Activated CD4-positive, alpha-beta T cell treated with anti-CD3 and anti-CD28 coated beads, Interleukin-2, Interleukin-4, amounts not matched to agents 100 ng/mL and 50 ng/mL, durations not matched to agents 16 hours and 8 hours (primary cell): ENCODE results near the gene ASCL1.

Experiments
- DNase-seq: peaks from one replicate; pipeline ENCODE4 v3.0.0-alpha.2; 2020; ENCODE audit warnings: low spot score

ASCL1 gene

DNA sequence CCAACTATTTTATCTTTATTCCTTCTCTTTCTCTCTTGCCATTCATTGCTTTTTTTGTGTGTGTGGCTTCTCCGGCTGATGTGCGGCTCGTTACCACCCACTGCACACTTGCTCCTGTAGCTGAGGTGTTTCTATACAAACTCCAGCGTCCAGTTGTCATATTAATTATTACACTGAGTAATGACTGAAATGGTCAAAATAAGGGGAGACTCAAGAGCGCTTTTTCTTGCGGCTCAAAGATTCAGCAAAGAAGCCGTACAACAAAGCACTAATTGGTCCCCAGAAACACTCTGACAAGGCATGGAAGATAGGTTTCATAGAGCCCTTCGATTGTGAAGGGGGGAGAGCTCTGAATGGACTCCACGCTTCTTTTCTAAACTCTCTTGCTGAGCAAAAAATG lies 5.6 kb upstream of the ASCL1 start:
- no peak for DNase-seq

DNA sequence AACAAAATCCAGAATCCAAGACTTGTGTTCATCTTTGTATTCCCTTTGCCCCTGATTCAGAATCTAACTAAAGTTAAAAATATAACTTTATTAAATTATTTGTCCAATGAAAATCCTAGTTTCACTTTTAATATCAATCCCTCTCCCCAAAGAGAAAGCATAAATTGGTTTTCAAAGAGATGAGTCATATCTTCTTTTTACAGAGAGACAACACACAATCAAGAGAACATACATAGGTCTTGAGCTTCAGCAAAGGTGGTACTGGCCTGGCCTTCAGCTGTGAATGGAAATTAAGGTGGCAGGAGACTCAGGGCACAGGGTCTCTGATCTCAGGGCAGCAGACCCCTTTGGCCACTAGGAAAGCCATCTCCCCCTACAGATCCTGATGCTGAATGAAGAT lies 4.3 kb upstream of the ASCL1 start:
- peak; percentile 18 for DNase-seq

DNA sequence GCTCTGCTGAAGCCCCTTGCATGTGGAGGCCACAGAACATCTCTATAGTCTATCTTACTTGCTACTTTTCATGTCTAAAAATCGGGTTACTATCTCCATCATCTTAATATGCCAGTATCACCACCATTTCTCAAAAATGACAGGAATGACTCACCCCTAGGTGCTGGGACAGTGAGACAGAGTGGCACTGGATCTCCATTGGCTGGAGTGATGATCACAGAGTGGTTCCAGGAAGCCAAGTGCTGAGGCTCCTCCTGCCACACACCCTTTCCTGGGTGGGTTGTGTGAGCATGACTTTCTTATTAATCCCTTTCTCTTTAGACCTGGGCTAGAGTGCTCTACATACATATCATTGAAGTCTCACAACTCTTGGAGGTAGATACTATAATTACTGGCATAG lies 3.3 kb upstream of the ASCL1 start:
- peak; percentile 71 for DNase-seq

DNA sequence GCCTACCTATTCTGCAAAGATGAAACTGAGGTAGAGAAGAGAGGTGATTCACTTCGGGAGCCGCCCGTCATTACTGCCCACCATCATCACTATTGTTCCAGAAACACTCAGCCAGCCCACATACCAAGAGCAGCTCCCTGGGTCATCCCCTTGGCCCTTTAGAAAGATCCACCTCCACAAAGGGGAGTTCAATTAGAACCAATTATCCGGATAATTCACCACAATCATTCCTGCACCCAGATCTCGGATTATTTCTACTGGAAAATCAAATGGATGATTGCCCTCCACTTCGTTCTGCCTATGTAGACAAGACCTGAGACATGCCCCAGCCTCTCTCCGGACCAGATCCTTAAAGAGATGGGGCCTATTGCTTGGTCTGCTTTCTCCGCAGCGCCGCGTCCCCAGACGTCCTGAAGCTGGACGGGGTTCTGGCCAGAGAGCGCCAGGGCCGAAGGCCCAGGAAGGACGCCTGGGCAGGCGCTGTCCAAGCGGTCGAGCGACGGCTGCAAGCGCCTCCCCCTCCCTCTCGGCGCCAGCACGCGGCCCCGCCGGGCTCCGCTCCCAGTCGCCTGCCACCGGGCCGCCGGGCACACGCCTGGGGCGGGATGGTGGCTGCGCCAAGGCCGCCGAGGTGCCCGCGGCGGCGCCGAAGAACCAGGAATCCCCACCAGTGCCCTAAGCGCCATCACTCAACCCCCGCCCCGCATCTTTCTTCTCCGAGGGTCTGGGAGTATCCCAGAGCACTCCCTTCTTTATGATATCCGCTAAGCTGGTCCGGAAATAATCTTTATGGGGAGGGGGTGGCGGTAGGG lies 1.3 kb upstream of the ASCL1 start:
- DNase-seq, result no peak

DNA sequence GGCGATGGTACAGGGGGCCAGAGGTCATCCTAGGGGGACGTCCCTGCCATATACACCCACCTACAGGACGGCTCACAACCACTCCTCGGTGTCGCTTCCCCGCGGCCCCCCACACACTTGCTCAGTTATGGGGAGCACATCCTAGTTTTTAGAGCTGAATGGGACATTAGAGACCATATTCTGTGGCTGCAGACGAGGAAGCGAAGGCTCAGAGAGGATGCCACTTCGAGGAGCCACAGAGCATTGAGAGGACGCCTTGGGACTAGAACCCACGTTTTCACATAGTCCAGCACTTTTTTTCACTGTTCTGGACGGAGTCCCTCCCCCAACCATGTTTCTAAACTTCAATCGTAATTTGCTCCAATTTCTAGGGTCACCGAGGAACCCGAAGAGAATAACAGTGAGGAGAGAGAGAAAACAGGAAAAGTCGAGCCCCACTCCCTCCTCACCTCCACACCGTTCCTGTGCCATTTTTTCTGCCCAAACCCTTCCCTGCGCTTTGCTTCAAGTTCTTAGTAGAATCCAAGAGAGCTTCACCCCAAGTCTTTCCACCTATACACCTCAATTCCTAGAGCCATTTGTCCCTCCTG lies 641 bp upstream of the ASCL1 start:
- DNase-seq, result no peak

DNA sequence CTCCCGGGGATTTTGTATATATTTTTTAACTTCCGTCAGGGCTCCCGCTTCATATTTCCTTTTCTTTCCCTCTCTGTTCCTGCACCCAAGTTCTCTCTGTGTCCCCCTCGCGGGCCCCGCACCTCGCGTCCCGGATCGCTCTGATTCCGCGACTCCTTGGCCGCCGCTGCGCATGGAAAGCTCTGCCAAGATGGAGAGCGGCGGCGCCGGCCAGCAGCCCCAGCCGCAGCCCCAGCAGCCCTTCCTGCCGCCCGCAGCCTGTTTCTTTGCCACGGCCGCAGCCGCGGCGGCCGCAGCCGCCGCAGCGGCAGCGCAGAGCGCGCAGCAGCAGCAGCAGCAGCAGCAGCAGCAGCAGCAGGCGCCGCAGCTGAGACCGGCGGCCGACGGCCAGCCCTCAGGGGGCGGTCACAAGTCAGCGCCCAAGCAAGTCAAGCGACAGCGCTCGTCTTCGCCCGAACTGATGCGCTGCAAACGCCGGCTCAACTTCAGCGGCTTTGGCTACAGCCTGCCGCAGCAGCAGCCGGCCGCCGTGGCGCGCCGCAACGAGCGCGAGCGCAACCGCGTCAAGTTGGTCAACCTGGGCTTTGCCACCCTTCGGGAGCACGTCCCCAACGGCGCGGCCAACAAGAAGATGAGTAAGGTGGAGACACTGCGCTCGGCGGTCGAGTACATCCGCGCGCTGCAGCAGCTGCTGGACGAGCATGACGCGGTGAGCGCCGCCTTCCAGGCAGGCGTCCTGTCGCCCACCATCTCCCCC lies 777 bp downstream of the ASCL1 start:
- DNase-seq, result peak; percentile 9

DNA sequence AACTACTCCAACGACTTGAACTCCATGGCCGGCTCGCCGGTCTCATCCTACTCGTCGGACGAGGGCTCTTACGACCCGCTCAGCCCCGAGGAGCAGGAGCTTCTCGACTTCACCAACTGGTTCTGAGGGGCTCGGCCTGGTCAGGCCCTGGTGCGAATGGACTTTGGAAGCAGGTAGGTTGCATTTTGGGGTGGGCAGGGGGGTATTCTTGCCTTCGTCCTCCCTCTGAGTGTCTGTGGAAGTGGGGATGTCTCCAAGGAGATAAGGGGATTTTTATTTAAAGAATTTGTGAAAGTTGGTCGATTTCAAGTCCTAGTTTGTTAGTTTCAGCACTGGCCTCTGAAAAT lies 1.3 kb downstream of the ASCL1 start:
- DNase-seq, result no peak

DNA sequence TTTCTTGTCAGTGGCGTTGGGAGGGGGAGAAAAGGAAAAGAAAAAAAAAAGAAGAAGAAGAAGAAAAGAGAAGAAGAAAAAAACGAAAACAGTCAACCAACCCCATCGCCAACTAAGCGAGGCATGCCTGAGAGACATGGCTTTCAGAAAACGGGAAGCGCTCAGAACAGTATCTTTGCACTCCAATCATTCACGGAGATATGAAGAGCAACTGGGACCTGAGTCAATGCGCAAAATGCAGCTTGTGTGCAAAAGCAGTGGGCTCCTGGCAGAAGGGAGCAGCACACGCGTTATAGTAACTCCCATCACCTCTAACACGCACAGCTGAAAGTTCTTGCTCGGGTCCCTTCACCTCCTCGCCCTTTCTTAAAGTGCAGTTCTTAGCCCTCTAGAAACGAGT lies 1.9 kb downstream of the ASCL1 start:
- DNase-seq, result no peak

DNA sequence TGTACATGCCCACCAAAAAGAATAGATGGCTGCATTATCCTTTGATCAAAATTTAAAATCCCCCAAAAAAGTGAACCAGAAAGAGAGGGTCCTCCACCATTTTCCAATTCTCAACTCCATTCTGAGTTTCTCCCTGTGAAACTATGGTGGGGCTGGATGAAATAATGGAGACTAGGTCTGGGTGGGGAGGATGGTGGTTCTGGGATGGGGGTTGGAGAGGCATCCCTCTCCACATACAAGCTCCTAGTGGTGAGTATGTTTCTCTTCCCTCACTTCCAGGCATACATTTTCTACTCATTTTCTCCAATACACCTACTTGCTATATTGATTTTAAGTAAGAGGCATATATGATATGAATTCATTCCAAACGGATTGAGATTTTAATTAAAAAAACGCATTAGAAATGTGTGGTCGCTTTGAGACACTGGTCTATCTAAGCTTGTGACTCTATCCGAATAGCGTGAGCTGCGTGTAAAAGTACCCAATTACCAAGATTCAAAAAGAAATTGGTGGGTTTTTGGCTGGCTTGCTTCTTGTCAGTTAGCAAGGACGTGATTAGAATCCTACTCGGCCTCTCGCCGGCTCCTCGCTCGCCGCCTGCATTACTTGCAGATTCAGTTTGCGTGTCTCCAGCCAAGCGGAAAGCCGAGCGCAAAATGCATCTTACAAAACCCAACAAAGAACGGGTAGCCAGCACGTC lies 3.4 kb downstream of the ASCL1 start:
- DNase-seq, result no peak

DNA sequence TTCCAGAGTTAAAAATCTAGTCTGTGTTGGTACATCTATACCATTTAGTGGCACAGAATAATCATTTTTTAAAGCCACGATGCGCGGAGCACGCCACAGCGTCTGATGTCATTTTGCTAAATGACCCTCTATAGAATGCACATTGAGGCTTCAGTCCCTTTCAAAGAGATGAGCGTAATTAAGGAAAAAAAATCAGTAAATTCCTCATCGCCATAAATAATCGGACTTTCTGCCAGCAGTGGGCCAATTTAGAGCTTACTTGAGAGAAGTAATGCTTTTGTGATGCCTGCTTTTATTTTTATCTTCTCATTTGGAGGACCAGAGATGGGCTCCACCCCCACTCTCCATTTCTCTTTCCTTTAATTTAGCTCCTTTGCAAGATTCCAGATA lies 4.0 kb downstream of the ASCL1 start:
- DNase-seq, result no peak

DNA sequence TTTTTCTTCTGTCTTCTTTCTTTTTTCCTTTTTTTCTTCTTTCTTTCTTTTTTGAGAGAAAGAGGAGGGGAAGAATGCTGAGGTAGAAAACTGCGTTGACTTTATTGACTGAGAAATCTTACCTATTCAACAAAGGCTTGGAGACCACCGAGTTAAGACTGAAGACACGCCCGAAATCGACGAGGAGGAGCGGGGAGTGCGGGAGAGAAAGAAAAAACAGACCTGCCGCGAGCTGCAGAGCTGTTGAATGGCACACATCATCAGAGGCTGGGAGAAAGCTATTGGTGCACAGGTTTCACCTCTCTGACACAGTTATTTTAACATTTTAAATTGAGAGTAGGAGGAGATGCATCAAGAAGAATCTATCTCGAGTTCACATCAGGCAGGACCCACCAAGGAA lies 5.1 kb downstream of the ASCL1 start:
- no peak for DNase-seq

DNA sequence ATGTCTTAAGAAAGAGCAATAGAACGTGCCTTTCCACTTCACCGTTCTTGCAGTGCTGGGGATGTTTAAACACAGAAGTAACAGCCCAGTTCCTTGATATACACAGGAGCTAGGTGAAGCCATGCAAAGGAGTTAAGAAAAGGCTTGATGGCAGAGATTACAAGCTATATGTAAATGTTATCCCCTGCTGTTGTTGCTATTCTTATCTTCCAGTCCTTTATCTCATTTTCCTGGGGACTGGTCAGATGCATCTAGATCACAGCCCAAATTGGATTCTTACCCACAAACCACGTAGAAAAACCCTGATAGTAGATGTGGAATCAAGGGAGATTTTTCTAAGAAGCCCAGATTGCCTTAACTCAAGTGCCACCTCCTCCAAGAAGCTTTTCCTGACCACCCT lies 5.5 kb downstream of the ASCL1 start:
- DNase-seq, result no peak

DNA sequence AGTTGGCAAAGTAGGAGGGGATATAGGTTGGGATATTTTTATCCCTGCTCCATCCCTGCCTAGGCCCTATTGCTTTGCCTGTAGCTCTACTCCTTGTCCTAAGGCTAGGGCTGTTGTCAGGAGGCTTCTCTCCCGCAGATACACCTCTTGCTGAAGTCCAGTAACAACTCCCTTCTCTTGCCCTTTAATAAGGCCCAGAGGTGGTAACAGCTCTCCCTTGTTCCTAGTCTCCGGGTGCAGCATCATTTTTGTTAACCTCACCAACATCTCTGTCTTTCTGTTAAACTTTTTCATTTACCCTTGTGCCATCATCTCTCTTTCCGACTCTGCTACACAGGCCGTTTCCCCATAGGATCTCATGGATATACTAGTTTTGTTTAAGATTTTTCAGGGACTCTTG lies 6.3 kb downstream of the ASCL1 start:
- no peak for DNase-seq

DNA sequence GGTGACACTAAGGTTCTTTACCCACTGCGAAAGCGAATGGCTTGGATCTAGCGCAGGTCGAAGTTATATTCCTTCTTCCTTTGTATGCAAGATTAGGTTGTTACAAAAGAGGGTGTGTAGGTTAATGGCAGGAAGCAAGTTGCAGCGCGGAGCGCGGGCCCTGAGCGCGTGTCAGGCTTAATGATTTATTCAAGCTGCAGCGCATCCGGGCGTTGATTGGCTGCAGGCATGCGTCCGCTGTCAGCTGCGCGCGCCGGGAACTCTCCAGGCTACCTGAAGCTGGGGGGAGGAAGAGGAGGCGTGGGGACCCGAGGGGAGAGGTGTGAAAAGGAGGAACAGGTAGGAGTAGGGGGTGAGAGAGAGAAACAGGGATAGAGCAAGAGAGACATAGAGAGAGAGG lies 7.4 kb downstream of the ASCL1 start:
- DNase-seq, result no peak

DNA sequence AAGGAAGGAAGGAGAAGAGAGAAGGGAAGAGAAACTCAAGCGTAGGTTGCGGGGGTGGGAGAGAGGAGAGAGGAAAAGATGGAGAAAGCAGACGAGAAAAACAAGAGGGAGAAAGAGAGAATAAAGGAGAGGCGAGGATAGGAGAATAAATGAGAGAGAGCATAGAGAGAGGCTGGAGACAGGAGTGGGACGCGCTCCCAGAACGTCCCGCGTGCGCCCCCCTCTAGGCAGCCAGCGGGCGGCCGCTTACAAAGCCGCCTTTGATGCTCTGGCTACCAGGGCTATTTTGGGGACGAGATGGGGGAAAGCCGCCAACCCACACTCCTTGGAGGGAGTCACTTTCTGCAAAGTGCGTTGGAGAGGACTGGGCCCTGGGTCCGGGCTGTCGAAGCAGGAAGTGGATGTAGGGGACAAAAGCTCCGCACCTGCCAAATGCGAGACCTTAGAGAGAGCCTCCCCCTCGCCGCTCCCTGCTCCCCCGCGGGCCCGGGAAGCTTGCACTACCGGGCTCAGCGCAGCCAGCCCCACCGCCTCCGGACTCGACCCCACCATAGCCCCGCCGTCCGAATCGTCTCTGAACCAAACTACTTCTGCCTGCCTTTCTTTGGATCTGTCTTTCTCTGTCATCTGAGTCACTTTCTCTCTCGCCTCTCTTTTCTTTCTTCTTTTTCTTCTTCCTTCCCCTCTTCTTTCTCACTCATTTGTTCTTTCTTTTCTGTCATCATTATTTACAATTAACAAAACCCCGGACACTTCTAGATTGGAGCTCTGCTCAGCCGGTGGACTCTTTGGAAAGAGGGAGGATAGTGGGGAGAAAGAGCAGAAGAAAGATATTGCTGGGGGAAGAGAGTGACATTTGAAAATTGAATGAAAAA lies 8.0 kb downstream of the ASCL1 start:
- DNase-seq, result no peak

DNA sequence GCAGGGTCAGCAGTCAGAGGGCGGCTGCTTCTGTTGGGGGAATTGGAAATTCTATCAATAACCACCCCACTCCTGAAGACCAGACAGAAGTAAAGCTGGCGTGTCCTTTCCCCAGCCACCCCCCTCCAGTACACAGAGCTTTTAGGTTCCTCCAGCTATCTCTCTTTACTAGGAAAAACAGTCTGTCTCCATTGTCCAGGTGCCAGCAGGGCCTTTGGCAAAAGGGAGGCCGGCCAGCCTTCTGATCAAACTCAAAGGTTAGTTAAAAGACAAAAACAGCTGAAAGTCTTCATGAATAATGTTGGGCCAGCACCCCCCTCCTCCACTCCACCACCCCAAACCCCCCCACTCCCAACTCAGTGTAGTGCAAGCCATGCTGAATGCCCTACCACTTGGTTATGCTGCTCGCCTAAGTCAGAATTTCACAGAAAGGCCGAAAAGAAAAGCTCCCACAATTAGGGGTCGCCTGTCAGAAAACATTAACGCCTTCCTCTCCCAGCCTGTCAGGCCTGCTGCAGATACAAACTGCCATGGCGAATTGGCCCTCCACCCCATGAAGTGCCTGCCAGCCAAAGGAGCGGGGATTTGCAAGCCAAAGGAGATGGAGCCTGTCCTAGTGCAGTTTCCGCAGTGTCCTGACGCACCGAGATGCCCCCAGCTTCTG lies 8.9 kb downstream of the ASCL1 start:
- DNase-seq, result no peak

DNA sequence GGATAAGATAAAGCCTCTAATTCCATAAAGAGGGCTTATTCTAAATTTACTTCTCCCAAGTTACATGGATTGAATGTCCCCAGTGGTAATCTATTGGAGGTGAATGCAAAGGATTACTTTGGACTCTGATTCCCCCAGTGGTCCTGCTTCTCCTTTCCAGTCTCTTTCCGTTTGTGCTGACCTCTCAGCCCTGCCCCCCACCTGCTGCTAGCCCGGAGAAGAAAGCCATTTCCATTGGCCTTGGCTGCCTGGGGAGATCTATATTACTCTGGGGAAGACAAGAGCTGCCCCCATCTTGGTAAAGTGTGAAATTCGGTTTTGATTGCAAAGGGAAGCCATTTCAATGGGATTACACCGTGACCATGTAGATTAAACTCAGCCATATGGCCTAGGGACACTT lies 13.3 kb downstream of the ASCL1 start:
- no peak for DNase-seq

DNA sequence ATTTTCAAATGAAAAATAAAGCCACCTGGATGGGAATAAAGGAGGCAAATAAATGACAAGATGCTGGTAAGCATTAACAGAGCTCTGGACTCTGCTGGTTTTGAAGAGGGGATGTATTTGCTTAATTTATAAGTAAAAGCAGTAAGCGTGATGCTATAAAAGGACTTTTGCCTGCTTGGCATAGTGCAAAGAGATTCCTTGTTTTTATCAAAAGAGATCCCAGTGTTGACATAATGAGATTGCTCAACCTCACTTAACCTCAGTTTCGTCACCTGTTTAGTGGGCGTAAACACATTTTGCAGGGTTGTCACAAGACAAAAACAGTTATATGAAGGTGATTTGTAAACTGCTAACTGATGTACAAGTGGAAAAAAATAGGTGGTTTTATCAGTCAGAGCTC lies 13.8 kb downstream of the ASCL1 start:
- DNase-seq, result no peak

DNA sequence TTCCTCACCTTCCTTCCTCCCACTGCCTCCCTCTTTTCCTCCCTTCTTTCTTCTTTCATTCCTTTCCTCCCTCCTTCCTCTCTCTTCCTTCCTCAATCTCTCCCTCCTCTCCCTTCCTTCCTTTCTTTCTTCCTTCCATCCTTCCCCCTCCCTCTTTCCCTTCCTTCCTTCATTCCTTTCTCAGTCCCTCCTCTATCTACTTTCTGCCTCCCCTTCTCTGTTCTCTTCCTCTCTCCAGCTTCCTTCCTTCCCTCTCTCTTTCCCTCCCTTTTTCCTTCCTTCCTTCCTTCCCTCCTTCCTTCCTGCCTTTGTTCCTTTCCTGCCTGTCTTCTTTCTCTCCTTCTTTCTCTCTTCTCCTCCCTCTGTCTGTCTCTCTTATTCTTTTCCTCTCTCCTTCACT lies 16.1 kb downstream of the ASCL1 start:
- DNase-seq, result no peak

DNA sequence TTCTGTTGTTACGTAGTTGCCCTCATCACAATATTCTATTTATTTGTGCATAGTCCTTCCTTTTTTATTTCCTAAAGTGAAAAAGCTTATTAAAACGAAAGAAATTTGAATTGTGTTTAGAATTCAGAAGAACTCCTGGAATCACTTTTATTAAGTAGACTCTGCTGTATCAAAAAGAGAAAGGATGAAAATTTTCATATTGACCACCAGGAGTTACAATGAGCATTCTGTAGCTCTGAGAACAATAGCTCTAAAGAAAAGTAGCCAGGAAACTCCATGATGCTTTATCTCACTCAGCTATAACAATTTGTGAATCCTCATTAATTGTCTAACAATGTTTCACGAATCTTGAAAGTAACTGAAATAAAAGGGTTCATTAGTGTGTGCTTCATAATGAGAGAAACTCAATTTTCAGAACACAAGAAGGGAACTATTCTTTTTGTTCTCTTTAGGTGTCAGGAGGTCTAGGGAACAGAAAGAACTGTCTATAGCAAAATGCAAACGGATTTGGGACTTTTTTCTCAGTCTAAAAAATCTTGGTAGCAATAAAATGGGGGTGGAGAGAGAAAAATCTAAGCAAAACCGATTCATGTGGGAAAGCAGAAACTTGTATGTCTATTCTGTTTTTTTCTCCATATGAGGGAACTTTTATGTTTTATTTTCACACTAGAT lies 19.3 kb downstream of the ASCL1 start:
- no peak for DNase-seq
